Fibroblast of the conjunctiva (primary cell): ENCODE data around the gene CYP11A1.

Source experiments
- DNase-seq: peaks from one replicate; pipeline ENCODE4 v3.0.0-alpha.2; 2010; ENCODE audit warnings: low read depth

The CYP11A1 gene

DNA sequence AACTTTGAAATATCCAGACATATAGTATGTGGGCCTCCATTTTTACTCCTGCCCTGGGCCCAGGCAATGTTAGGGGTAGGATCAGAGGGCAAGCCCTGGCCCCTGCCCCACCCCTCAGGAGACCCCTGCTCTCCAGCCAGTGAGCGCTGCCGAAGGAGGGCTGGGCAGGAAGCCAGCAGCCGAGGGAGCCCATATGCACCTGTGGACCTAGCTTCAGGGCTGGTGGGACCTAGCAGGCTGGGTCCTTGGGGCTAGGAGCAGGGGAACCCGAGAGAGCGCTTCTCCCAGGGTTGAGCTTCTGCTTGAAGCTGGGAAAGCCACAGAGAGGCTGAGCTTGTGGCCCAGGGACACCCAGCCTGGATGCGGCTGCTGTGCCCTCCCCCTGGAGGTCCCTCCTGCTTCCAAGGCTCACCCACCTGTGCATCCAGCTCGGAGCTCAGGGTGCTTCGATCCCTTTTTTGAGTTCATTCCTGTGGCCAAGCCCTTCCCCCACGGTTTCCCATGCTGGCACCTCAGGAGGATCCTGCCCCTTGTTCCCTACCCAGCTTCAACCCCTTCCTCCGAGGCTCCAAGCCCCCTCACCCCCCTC lies 21.0 kb upstream of the CYP11A1 start:
- no peak for DNase-seq

DNA sequence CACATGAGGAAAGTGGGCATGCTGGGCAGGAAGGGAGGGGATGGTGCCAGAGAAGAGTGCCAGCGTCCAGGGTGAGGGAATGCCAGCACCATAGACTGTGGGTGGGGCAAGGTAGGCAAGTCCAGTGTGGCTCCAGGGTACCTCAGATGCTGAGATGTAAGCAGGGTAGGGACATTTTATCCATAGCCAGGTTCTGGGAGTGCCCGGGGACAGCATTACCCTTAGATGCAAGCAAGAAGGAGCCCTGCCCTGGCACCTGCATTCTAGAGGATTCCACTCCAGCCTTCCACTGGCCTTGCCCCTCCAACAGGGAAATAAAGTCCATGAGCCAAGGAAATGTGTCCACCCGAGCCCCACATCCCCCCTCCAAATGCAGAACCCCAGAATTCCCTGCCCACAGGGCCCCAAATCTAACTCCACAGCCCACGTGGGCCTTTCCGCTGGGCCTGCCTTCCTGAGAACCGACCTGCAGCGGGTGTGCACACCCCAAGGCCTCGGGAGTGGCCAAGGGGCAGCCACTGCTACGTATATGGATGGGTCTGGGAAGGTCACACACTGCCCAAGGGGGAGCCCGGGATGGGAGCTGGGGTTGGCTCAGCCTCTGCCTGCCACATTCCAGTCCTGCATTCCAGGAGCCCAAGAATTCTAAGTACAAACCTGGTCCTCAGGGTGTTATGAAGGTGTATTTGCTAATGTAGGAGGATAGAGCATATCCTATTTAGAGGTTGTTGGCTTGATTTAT lies 20.3 kb upstream of the CYP11A1 start:
- DNase-seq, result no peak

GRCh38 chr15:74387141-74387541 lies 19.7 kb upstream of the CYP11A1 start:
- no peak for DNase-seq

GRCh38 chr15:74386496-74387140 lies 19.2 kb upstream of the CYP11A1 start:
- DNase-seq, result no peak

- no peak for DNase-seq
Measured at GRCh38 chr15:74385733-74386132, 18.3 kb upstream of the CYP11A1 start.

DNA sequence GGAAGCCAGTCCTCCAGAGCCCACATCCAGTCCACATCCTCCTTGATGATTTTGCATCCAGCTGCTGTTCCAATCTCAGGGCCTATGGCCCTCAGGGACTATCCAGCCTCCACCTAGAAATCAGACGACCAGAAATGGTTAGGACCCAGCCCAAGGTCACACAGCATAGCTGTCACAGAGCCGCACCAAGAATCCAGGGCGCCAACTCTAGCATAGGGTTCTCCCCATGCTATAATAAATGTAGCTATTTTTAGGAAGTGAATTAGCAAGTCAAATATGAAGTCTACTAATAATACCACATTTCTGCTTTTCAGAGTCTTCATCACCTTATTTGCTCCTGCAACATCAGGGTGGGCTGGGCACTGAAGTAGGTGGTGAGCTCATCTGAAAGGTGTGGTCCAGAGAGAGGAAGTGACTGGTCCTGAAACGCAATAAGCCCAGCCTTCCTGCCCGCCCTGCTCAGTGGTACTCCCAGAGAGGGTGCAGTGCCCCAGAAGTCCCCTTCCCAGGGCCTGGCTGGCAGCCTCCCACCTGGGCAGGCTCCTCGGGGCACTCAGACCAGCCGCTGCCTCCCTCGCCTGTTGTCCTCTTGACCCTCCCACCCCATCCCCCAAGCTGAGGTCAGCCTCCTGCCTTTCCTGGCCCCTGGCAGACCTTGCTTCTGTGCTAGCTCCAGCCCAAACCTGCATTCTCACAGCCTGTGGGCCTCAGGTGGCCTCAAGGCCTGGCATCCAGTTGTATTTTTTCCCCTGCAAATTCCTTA lies 17.6 kb upstream of the CYP11A1 start:
- no peak for DNase-seq

GRCh38 chr15:74384566-74384880 lies 17.1 kb upstream of the CYP11A1 start:
- DNase-seq, result no peak

DNA sequence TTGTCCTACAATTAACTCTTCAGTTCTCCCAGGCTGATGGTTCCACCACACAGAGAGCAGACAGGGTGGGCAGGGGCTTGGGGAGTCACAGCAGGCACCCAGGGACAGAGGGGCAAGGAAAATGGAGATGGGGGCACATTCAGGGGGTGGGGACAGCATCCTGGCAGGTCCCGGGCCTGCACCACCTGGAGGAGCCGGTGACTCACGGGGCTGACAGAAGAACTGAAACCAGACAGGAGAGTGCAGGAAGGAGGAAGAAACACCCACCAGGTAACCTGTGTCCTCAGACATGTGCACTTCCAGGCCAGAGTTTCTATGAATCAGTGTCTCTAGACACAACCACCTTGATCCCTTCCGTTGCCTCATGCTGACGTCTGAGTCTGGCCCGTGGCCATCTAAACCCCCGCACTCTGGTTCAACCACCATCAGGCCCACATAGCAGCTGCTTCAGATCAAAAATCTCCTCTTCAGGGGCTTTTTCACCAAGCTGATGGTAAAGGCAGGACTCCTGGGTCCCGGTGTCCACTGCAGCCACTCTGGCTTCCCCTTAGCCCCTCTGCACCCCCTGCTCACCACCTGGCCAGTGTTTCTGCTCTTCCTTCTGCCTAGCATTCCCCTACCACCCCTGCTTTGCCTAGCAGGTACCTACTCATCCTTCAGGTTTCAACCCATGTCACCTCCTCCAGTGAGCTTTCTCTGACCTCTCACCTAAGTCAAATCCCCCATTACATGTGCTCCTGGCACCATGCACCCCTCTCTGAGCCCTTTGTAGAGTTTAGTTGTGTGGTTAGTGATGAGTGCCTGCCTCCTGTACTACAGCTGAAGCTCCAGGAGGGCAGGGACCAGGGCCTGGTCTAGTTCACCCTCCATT lies 16.5 kb upstream of the CYP11A1 start:
- no peak for DNase-seq

DNA sequence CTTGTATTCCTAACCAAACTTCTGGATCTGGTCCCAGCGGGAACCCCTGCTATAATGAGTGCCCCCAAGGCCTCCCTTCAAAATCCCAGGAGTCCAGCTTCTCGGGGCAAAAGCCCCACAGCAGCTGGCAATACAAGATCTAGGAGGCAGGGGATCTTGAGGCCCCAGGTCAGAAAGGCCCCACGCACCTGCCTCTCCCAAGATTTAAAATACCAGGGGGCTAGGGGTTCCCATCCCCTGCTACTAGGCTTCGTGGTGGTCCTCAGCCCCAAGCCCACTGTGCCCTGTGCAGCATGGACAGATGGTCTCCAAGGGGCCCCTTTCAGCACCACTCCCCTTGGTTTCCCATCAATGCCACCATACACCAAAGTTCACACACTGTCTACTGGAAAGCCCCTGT lies 15.8 kb upstream of the CYP11A1 start:
- DNase-seq, result no peak

- DNase-seq, result peak; percentile 60
Measured at GRCh38 chr15:74382004-74382816, 14.8 kb upstream of the CYP11A1 start.

DNA sequence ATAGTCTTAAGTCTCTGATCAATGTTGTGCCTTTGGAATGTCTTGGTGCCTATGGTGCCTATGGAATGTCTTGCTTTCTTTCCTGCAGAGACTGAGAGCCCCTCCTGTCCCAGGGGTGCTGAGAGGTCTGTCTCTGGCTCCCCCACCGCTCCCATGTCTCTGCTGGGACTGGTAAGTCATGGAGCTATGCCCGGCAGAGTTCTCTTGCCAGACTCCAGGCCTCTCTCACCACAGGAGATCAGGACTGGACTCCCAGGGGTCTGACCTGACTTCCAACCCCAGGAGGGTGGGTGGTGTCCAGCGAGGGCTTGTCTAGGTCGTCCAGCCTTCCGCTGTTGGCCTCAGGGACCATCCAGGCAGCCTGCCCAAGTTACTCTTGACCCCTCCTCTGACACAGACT lies 14.0 kb upstream of the CYP11A1 start:
- no peak for DNase-seq

DNA sequence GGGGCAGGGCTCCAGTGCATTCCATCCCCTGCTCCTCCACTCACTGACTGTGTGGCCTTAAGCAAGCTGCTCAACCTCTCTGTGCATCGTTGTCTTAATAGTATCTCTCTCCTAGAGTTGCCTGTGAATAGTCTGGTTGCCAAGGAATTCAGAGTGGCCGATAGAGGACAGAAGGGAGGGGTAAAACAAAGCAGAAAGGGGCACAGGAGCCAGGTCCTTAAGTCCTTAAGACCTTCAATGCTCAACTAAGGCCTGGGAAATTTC lies 13.7 kb upstream of the CYP11A1 start:
- DNase-seq, result no peak

GRCh38 chr15:74380361-74381189 lies 13.1 kb upstream of the CYP11A1 start:
- no peak for DNase-seq

DNA sequence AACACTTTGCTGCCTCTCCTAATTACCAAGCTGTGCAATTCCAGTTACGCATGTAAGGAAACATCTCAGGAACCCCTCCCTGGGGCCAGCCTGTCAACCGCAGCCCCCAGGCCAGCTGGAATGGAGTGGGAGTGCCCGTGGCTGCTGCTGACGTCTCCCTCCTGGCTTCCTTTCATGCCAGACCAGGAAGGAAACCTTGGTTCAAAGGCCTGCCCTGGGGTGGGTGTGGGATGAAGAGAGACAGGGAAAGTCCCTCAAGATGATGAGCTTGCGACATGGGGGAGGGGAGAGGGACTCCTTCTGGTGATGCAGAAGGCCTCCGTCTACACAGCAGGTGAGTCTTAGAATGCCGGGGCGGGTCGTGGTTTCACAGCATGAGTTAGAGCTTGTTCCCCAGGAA lies 11.4 kb upstream of the CYP11A1 start:
- no peak for DNase-seq

GRCh38 chr15:74377831-74378766 lies 10.7 kb upstream of the CYP11A1 start:
- no peak for DNase-seq

GRCh38 chr15:74376825-74377581 lies 9.6 kb upstream of the CYP11A1 start:
- no peak for DNase-seq

GRCh38 chr15:74376226-74376625 lies 8.8 kb upstream of the CYP11A1 start:
- no peak for DNase-seq

DNA sequence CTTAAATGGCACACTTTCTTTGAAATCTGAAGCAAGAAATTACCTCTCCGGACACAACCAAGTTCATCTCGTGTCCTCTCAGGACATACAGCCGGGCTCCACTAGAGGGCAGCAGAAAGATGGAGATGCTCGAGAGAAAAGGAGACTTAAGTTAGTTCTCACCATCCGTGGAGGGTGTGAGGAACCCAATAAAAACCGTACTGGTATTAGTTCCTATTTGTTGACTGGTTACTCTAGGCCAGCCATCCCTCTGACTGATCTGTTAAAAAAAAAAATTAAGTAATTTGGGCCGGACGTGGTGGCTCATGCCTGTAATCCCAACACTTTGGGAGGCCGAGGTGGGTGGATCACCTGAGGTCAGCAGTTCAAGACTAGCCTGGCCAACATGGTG lies 7.9 kb upstream of the CYP11A1 start:
- peak; percentile 72 for DNase-seq
